H1 (cell line): ENCODE data around the gene OCRL. TPM values are rescaled to one million over a fixed set of nuclear protein-coding genes. Genes with fewer than 3 reads are reported as not detected.

Source experiments
- CBX8 ChIP-seq: fragments of 300-800, 300-1000 bp; sonication (generic); IDR thresholded peaks from 2 replicates; pipeline ENCODE4 v1.7.1; 2016; ENCODE audit warnings: low read depth, low read length, borderline replicate concordance
- JUN ChIP-seq: IDR thresholded peaks from 2 replicates; pipeline ENCODE4 v1.6.1; 2011; ENCODE audit warnings: low read depth, mild to moderate bottlenecking, improper control_type of control experiment, low read length
- NANOG ChIP-seq: IDR thresholded peaks from 2 replicates; pipeline ENCODE4 v1.6.1; 2011; ENCODE audit warnings: low read length, low read depth, mild to moderate bottlenecking, inconsistent platforms; ENCODE audit not compliant: insufficient read depth, poor library complexity, severe bottlenecking
- PHF8 ChIP-seq: fragments of 200-600 bp; sonication (generic); conservative IDR thresholded peaks from 2 replicates; pipeline ENCODE4 v1.7.1; 2012; ENCODE audit warnings: low read depth, mild to moderate bottlenecking, inconsistent platforms, low read length, moderate library complexity
- RXRA ChIP-seq: IDR thresholded peaks from 2 replicates; pipeline ENCODE4 v1.6.1; 2011; ENCODE audit warnings: low read depth, mild to moderate bottlenecking, low read length, moderate library complexity; ENCODE audit not compliant: insufficient read depth
- SIX5 ChIP-seq: IDR thresholded peaks from 2 replicates; pipeline ENCODE4 v1.6.1; 2011; ENCODE audit warnings: mild to moderate bottlenecking, low read depth, low read length
- SUZ12 ChIP-seq: fragments of 200-600 bp; sonication (generic); IDR thresholded peaks from 2 replicates; pipeline ENCODE4 v1.6.1; 2012; ENCODE audit warnings: mild to moderate bottlenecking, inconsistent platforms, low read length, moderate library complexity, mixed read lengths
- TBP ChIP-seq: IDR thresholded peaks from 2 replicates; pipeline ENCODE4 v1.6.1; 2011; ENCODE audit warnings: low read depth, low read length, improper control_type of control experiment
- USF2 ChIP-seq: IDR thresholded peaks from 2 replicates; pipeline ENCODE4 v1.6.1; 2011; ENCODE audit warnings: low read length, improper control_type of control experiment
- polyA plus RNA-seq, 7 experiments: library from polyadenylated mRNA; depleted of rRNA in 3 of 7; stranded (reverse) in 5 of 7; unstranded in 2 of 7; fragments of >200 nt in 5 of 7; fragments of 200-250 nt in 2 of 7; gene quantifications; 1 replicate in 5 of 7; 2 replicates in 1 of 7; 4 replicates in 1 of 7; pipeline versions ENCODE4 v1.2.1 to v1.2.3, GENCODE V29; 2011 to 2013; ENCODE audit warnings: missing spikeins in 2 of 7, mixed read lengths in 2 of 7
- total RNA-seq: library from RNA; stranded (reverse); fragmentation: NEBNext Ultra II Directional; extraction: Animal tissue kit (Norgen Biotek cat#: 25700); gene quantifications from 2 replicates; pipeline ENCODE4 v1.2.1, GENCODE V29; 2021

Gene OCRL
- total and polyA plus RNA-seq, 2 of the 8 experiments (the other 6 are each of a cell fraction or from before 2014, with no cell fraction given), result 12.7 to 15.1 TPM

- TF ChIP-seq JUN (no peak), SUZ12 (no peak), RXRA (no peak), NANOG (no peak), USF2 (no peak), SIX5 (no peak), PHF8 (no peak), CBX8 (no peak), TBP (no peak)
- TF ChIP-seq, all 59 proteins: peak for 0
Observed at GRCh38 chrX:129496625-129497024, 43.4 kb upstream of the OCRL start (continued).
